Gastroesophageal sphincter (tissue), 3 donors: ENCODE data around the gene S100A12.

ENCODE experiments used
- CTCF ChIP-seq, 4 experiments: fragments of 200-600 bp in 2 of 4; fragments of 450-650 bp in 2 of 4; sonication (generic) in 1 of 4; IDR thresholded peaks; one replicate each; pipeline ENCODE4 v1.5.1; 2017 to 2019; ENCODE audit warnings: antibody characterized with exemption in 4 of 4, mild to moderate bottlenecking in 2 of 4, moderate library complexity in 2 of 4
- POLR2A ChIP-seq, 2 donors: fragments of 450-650 bp; IDR thresholded peaks; one replicate each; pipeline ENCODE4 v1.6.1; 2017; ENCODE audit warnings: antibody characterized with exemption in 2 of 2, mild to moderate bottlenecking in 2 of 2, moderate library complexity in 1 of 2

- no peak for TF ChIP-seq CTCF (IDR thresholded peaks at IDR 0.05)
- no peak for TF ChIP-seq POLR2A (IDR thresholded peaks at IDR 0.05)
These were observed 18.5 kb upstream of the S100A12 start for GRCh38 chr1:153393926-153394325.
